Measurements from ENCODE around the gene SPATA2.

Gene SPATA2

DNA sequence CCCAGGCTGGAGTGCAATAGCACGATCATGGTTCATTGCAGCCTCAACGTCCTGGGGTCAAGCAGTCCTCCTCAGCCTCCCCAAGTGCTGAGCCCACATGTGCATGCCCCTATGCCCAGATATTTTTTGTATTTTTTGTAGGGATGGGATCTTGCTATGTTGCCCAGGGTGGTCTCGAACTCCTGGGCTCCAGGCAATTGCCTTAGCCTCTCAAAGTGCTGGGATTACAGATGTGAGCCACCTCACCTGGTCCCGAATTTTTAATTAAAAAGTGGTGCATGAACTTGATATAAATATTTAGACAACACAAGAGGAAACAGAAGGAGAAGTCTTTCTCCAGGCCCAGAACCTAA is 13.8 kb upstream of the SPATA2 start:
- no peak for DNase-seq

DNA sequence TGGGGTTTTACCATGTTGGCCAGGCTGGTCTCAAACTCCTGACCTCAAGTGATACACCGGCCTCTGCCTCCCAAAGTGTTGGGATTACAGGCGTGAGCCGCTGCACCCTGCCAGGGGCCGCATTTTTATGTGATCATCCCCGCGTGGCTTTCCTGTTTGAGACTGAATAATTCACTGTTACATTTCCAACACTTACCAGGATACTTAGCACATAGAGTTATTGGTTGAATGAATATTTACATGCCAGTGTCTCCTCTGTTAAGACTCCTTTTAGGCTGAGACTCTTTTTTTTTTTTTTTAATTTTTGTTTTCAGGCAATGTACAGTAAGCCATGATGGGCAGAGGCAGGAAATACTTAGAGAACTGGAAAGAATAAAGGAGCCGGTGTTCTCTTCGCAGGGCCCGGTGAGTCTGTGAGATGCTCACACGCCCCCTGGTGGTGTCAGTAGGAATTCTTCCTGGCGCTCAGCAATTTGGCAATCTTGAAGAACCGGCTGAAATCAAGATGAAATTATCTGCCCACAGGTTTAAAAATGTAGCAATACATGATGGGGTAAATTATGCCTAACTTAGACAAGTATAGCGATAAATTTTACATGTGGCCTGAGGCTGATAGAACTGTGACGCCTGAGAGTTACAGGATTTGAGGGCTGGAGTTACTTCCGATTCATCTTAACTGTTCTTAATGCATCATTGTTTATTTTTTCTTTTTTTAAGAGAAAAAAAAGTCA is 13.2 kb upstream of the SPATA2 start:
- DNase-seq, result peak; percentile 92

- DNase-seq, result no peak
Observed at GRCh38 chr20:49925901-49926454, 10.6 kb upstream of the SPATA2 start.

DNA sequence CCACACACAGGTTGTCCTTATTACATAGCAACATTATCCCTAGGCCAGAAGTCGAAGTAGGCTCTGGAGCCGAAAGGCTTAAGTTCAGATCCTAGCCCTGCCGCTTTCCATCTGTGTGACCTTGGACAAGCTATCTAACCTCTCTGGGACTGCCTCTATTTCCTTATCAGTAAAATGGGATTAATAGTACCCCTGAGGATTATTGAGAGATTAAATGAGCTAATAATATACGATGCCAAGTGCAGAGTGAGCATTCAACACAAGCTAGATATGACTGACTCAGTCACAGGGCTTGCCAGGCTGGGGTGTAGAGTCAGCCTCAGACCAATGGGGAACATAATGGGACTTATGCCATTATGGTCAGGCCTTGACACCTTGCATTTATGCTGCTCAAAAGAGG is 8.9 kb upstream of the SPATA2 start:
- DNase-seq, result no peak

DNA sequence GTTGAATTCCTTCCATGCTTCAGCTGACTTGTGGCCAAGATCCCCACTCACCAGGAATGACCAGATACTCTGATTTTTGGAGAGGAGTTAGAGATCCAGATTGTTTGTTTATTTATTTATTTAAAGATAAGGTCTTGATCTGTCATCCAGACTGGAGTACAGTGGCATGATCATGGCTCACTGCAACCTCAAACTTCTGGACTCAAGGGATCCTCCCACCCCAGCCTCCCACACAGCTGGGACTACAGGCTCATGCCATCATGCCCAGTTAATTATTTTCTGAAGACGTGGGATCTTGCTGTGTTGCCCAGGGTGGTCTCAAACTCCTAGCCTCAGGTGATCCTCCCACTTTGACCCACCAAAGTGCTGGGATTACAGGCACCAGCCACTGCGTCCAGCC is 4.1 kb upstream of the SPATA2 start:
- no peak for DNase-seq

GRCh38 chr20:49919009-49919408 is 3.7 kb upstream of the SPATA2 start:
- no peak for DNase-seq

DNA sequence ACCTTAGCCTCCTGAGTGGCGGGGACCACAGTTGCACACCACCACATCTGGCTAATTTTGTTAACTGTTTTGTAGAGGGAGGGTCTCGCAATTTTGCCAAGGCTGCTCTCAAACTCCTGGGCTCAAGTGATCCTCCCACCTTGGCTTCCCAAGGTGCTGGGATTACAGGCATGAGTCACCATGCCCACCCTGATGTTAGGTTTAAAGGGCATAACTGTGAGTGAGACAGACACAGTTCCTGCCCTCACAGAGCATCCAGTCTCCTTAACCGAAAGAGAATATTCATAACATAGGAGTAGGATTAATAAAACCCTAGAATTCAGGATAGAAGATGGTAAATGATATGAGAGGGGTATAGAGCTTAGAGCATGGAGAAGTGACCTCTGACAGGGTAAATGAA is 3.1 kb upstream of the SPATA2 start:
- DNase-seq, result no peak

- DNase-seq, result no peak
Observed at GRCh38 chr20:49916146-49917002, 1.0 kb upstream of the SPATA2 start.

DNA sequence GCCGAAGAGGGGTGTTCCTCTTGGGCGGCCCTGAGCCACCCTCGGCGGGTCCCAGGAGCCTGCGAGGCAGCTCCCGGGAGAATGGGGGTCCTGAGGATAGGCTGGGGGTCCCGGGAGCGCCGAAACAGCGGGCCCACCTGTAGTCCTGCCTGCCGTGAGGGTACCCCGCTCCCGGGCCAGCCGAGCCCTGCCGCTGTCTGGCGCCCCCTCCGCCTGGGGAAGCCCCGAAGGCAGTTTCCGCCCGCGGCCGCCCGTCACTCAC is 280 bp downstream of the SPATA2 start:
- peak; percentile 69 for DNase-seq

GRCh38 chr20:49914310-49915117 is 815 bp downstream of the SPATA2 start:
- no peak for DNase-seq

DNA sequence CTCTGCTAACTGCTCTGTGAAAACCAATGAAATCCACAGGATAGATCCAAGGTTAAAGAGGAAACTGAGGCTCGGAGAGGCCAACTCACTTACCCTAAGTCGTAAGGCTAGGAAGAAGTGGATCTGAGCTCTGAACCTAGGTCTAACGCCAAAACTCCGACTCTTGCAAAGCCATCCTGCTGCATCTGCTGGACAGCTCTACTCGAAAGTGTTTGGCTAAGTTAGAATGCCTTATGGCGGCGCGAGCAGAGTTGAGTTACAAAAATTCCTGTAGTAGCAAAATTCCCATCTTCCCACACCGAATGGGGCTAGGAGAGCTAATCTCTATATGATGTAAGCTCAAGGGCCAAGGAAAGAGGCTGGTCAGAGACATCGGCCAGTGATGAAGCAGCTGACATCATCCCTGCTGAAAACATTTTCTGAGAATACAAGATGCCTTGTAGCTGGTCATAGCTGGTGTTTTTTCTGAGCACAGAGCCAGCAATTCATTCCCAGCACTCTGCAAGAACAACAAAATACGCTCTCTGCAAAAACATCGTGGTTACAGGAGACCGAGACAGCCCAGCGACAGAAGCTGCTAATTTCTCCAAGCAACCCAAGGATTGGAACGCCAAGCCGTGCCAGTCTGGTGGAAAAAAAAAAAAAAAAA is 1.8 kb downstream of the SPATA2 start:
- DNase-seq, result no peak

GRCh38 chr20:49910340-49910706 is 5.0 kb downstream of the SPATA2 start:
- no peak for DNase-seq

GRCh38 chr20:49909499-49910339 is 5.6 kb downstream of the SPATA2 start:
- no peak for DNase-seq

DNA sequence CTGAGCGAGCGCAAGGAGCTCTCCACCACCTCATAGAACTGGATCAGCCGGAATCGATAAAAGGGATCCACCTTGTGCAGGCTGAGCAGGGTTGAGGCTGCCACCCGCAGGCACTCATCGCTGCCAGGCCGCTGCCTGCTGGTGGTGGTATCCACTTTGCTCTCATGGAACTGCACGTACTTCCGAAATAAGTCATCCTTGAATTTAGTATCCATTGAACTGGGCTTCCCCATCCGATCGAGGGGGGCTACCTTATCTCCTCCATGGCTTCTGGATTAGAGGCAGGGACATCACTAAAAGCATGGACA is 7.1 kb downstream of the SPATA2 start:
- DNase-seq, result no peak

GRCh38 chr20:49907405-49908257 is 7.7 kb downstream of the SPATA2 start:
- DNase-seq, result no peak

DNA sequence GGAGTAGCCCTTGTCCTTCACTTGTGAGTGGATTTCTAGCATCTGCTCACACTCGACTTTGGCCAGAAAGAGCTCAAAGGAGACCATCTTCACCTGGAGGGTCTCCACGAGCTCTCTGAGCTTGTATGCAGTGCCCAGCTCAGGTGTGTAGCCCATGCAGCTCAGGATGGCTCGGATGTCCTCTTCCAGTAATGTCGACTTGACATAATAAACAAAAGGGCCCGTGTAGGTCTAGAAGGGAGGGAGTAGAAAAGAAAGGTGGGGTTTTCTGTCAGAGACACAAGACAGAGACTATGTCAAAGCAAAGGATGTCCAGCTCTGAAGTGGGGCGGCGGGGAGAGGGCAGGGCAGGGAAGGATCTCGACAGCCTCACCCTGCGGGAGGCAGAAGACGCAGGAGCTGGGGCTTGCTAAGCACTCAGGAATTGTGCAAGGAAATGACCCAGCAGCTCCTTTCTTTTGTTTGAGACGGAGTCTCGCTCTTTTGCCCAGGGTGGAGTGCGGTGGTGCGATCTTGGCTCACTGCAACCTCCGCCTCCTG is 8.6 kb downstream of the SPATA2 start:
- no peak for DNase-seq

GRCh38 chr20:49906101-49906604 is 9.2 kb downstream of the SPATA2 start:
- peak; percentile 61 for DNase-seq

DNA sequence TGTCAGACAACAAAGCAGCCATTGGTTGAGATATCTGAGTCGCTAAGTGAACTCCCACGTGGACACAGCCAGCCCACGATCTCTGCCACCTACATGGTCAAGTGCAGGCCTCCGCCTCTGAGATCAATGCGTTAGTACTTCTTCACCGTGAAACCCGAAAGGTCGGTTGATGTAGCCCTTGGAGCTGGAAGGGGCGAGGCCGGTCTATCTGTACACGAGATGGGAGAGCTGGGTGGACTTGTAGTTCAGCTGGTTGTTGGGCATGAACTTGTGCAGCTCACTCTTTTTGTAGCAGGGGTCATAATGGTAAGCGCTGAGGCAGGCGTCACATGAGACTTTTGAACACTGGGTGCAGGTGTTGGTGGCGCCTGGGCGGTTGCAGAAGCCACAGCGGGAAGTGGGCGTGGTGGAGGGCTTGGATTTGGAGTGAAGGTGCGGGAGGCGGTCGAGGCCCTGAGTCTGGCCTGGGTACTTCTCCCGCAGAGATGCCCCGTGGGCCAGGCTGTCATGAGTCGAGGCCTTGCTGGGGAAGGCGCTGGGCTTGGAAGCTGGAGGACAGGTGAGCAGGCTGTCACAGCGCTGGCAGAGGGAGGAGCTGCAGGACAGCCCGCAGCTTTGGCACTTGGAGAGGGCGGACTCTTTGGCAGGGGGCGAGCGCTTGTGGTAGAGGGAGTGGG is 9.8 kb downstream of the SPATA2 start:
- DNase-seq, result peak; percentile 60

GRCh38 chr20:49904440-49905214 is 10.7 kb downstream of the SPATA2 start:
- DNase-seq, result peak; percentile 43

All from activated effector memory CD4-positive, alpha-beta T cell treated with anti-CD3 and anti-CD28 coated beads, Interleukin-2, amount 50 U/mL, for 16 hours (primary cell).